ENCODE results near the gene SELENOK. TPM values are rescaled to one million over a fixed set of nuclear protein-coding genes. Genes with fewer than 3 reads are reported as not detected.

SELENOK gene
- total and polyA plus RNA-seq, 2 donors = 31.1 to 86.7 TPM

DNA sequence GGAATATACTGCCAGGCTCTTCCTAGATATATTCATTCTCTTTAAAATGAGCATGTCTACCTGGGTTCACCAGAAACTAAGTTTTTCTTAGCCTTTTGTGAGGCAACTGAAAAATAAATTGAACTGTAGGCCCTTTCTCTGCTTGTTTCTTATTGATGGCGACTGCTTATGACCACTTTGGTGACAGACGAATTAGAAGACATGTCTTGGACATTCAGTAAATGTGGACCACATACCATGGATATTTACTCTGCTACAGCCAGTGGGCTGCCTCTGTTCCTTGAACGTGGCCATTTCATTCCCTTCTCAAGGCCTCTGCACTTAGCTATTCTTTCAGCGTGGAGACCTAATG, 603 bp upstream of the SELENOK start:
- peak overlapping the region; percentile 83 to 94 for H3K4me3 ChIP-seq (ENCODE audit: low read length in 2 of 2)
- DNase-seq (ENCODE audit: low read depth in 6 of 9, low spot score in 9 of 9) = no peak
- peaks cover 12 to 19% of the 10 kb centered on the region in 2 donors for H3K27me3 ChIP-seq (ENCODE audit: control insufficient read depth in 2 of 2, insufficient read depth in 1 of 2, low read length in 1 of 2)
- H3K9me3 ChIP-seq (ENCODE audit: control insufficient read depth in 2 of 2, insufficient read depth in 1 of 2, low read length in 1 of 2) = no peaks in the 10 kb centered on the region
- whole genome bisulfite sequencing = 78% methylated on average over 4 of the region's 4 CpGs
- peaks cover 0 to under 1% of the 10 kb centered on the region in 2 donors for H3K36me3 ChIP-seq (ENCODE audit: control insufficient read depth in 2 of 2, insufficient read depth in 2 of 2, low read length in 1 of 2)
- peaks cover 7 to 9% of the 10 kb centered on the region in 2 donors for H3K4me1 ChIP-seq (ENCODE audit: control insufficient read depth in 2 of 2, insufficient read depth in 2 of 2, low read length in 2 of 2)
- peak overlapping the region; percentile 88 to 91 for H3K27ac ChIP-seq (ENCODE audit: low read depth in 1 of 2, low read length in 1 of 2)

DNA sequence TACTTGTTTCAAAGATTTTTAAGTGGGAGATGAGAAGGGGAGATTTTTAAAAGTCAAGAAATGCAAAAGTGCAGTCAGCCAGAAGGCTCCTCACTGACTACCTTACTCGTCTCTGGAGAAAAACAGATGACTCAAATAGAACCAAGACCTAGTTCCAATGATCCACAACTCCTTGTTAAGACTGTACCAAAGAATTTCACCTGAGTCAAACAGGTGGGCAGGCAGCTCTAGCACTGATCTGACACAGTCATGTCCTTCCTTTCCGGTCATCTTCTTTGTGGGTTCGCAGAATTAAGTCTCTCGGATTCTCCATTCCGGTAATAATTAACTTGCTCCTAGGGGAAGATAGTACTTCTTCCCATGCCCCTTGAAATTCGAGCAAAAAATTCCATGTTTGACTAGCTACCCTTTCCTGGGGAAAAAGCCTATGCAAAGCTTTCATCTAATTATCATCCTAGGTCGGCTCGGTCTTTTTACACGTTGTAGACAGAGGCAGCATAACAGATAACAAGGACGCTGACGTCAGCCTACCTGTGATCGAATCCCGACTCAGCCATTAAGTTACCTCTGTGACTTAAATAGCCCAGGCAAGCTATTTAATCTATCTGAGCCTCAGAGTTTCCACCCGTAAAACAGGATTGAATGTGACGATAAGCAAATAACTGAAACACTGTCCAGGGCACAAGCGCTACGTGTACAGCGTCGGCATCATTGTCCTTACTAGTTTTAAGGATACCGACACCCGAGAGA, 758 bp downstream of the SELENOK start:
- peak overlapping the region; percentile 83 to 94 for H3K4me3 ChIP-seq (ENCODE audit: low read length in 2 of 2)
- H3K4me1 ChIP-seq (ENCODE audit: control insufficient read depth in 2 of 2, insufficient read depth in 2 of 2, low read length in 2 of 2) = peaks cover 11% of the 10 kb centered on the region in 2 donors
- H3K27me3 ChIP-seq (ENCODE audit: control insufficient read depth in 2 of 2, insufficient read depth in 1 of 2, low read length in 1 of 2) = peaks cover 12% of the 10 kb centered on the region in 2 donors
- DNase-seq (ENCODE audit: low read depth in 6 of 9, low spot score in 9 of 9) = peak in 8 of 9 donors; percentile 4 to 58 (median 16)
- peaks cover 0 to 7% of the 10 kb centered on the region in 2 donors for H3K36me3 ChIP-seq (ENCODE audit: control insufficient read depth in 2 of 2, insufficient read depth in 2 of 2, low read length in 1 of 2)
- H3K27ac ChIP-seq (ENCODE audit: low read depth in 1 of 2, low read length in 1 of 2) = peak overlapping the region; percentile 84 to 96
- WGBS = 13% methylated on average over 21 of the region's 21 CpGs
- no peaks in the 10 kb centered on the region for H3K9me3 ChIP-seq (ENCODE audit: control insufficient read depth in 2 of 2, insufficient read depth in 1 of 2, low read length in 1 of 2)

DNA sequence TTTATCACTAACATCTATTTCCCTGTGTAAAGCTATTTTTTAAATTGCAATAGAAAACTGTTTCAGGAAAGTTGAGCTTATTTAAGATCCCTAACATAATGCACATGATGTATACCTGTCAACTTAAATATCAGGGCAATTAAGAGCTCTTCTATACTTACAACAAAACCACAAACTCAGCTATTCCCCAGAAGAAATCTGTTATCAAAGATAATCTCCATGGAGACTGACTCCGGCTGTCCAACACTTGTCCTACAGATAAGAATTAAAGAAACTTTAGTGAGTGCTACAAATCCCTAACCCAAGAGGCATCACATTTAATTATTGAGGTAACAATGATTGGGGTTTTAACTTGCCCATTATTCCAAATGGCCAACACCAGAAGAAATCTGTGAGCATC, 3.4 kb downstream of the SELENOK start:
- peaks cover 11% of the 10 kb centered on the region in 2 donors for H3K4me1 ChIP-seq (ENCODE audit: control insufficient read depth in 2 of 2, insufficient read depth in 2 of 2, low read length in 2 of 2)
- no peak for DNase-seq (ENCODE audit: low read depth in 6 of 9, low spot score in 9 of 9)
- WGBS = 90% methylated on average over 1 of the region's 1 CpG
- no peaks in the 10 kb centered on the region for H3K9me3 ChIP-seq (ENCODE audit: control insufficient read depth in 2 of 2, insufficient read depth in 1 of 2, low read length in 1 of 2)
- no peak overlapping the region for H3K27ac ChIP-seq (ENCODE audit: low read depth in 1 of 2, low read length in 1 of 2)
- peaks cover 3 to 4% of the 10 kb centered on the region in 2 donors for H3K27me3 ChIP-seq (ENCODE audit: control insufficient read depth in 2 of 2, insufficient read depth in 1 of 2, low read length in 1 of 2)
- peaks cover 6 to 20% of the 10 kb centered on the region in 2 donors for H3K36me3 ChIP-seq (ENCODE audit: control insufficient read depth in 2 of 2, insufficient read depth in 2 of 2, low read length in 1 of 2)
- H3K4me3 ChIP-seq (ENCODE audit: low read length in 2 of 2) = no peak overlapping the region

DNA sequence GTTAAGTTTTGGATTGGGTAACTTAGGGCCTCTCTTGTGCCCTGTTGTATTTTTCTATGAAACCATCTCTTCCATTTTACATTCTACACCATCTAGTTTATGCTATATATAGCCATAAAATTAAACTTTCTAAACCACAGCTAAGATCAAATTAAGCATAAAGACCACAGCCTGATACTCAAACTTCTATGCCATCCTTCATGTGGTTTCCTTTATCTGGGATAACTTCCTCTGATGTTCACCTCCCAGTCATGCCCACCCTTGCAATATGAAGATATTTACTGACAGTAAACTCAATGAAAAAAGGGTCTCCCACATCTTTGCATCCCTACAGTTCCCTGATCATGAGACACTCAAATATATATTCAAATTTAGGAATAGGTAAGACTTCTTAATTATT, 4.2 kb downstream of the SELENOK start:
- Histone ChIP-seq H3K4me3 (ENCODE audit: low read length in 2 of 2) (no peak overlapping the region), H3K27me3 (ENCODE audit: control insufficient read depth in 2 of 2, insufficient read depth in 1 of 2, low read length in 1 of 2) (no peaks in the 10 kb centered on the region), H3K4me1 (ENCODE audit: control insufficient read depth in 2 of 2, insufficient read depth in 2 of 2, low read length in 2 of 2) (peaks cover 10 to 11% of the 10 kb centered on the region in 2 donors), H3K27ac (ENCODE audit: low read depth in 1 of 2, low read length in 1 of 2) (no peak overlapping the region), H3K36me3 (ENCODE audit: control insufficient read depth in 2 of 2, insufficient read depth in 2 of 2, low read length in 1 of 2) (peaks cover 6 to 20% of the 10 kb centered on the region in 2 donors), H3K9me3 (ENCODE audit: control insufficient read depth in 2 of 2, insufficient read depth in 1 of 2, low read length in 1 of 2) (no peaks in the 10 kb centered on the region)
- DNase-seq (ENCODE audit: low read depth in 6 of 9, low spot score in 9 of 9) = peak in 1 of 9 donors; percentile 33

DNA sequence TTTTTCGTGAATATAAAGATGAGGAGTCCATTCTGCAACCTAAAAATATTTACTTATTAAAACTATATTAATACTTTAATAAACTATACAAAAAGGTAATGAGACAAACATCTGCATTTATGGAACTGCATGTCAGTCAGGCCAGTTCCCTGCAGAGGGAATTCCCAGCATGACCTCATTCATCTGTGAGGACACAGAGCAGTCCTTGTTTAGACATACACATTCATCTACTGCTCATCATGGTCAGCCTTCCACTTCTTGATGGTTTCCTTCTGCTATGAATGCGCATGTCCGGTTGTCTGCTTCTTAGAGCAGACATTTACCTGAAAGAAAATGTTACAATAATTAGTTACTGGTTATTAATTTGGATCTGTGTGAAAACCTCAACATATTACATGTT, 6.4 kb downstream of the SELENOK start:
- DNase-seq (ENCODE audit: low read depth in 6 of 9, low spot score in 9 of 9) = no peak
- H3K27ac ChIP-seq (ENCODE audit: low read depth in 1 of 2, low read length in 1 of 2) = no peak overlapping the region
- peaks cover 6 to 20% of the 10 kb centered on the region in 2 donors for H3K36me3 ChIP-seq (ENCODE audit: control insufficient read depth in 2 of 2, insufficient read depth in 2 of 2, low read length in 1 of 2)
- peaks cover 8 to 9% of the 10 kb centered on the region in 2 donors for H3K4me1 ChIP-seq (ENCODE audit: control insufficient read depth in 2 of 2, insufficient read depth in 2 of 2, low read length in 2 of 2)
- no peaks in the 10 kb centered on the region for H3K27me3 ChIP-seq (ENCODE audit: control insufficient read depth in 2 of 2, insufficient read depth in 1 of 2, low read length in 1 of 2)
- 97% methylated on average over 3 of the region's 3 CpGs for WGBS
- H3K9me3 ChIP-seq (ENCODE audit: control insufficient read depth in 2 of 2, insufficient read depth in 1 of 2, low read length in 1 of 2) = no peaks in the 10 kb centered on the region
- H3K4me3 ChIP-seq (ENCODE audit: low read length in 2 of 2) = no peak overlapping the region

DNA sequence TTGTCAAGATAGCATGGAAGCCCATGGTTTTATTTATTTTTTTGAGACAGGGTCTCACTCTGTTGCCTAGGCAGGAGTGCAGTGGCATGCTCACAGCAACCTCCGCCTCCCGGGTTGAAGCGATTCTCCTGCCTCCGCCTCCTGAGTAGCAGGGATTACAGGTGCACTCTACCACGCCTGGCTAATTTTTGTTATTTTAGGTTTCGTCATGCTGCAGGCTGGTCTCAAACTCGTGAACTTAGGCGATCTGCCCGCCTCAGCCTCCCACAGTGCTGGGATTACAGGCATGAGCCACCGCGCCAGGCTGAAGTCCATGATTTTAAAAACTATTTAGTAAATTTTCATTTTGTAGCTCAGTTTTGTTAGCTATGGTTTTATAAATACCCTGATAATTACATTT, 7.0 kb downstream of the SELENOK start:
- WGBS = 97% methylated on average over 11 of the region's 11 CpGs

DNA sequence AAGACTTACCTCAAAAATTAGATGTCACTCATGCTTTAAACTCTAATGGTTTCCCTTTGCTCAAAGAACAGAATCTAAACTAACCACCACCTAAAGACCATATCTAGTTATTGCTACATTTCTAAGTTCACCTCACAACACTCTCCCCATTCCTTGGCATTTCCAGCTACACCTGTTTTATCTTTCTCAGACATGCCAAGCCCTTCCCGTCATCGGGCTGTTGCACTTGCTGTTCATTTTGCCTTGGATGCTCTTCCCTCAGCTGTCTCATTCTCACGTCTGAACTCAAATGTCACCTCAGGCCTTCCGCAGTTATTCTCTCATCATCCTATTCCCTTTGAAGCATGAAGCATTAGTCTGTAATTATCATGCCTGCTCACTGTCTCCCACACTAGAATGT, 8.7 kb downstream of the SELENOK start:
- Histone ChIP-seq H3K9me3 (ENCODE audit: control insufficient read depth in 2 of 2, insufficient read depth in 1 of 2, low read length in 1 of 2) (no peaks in the 10 kb centered on the region), H3K4me1 (ENCODE audit: control insufficient read depth in 2 of 2, insufficient read depth in 2 of 2, low read length in 2 of 2) (peaks cover 8 to 9% of the 10 kb centered on the region in 2 donors), H3K4me3 (ENCODE audit: low read length in 2 of 2) (no peak overlapping the region), H3K36me3 (ENCODE audit: control insufficient read depth in 2 of 2, insufficient read depth in 2 of 2, low read length in 1 of 2) (peaks cover 14 to 30% of the 10 kb centered on the region in 2 donors), H3K27ac (ENCODE audit: low read depth in 1 of 2, low read length in 1 of 2) (no peak overlapping the region), H3K27me3 (ENCODE audit: control insufficient read depth in 2 of 2, insufficient read depth in 1 of 2, low read length in 1 of 2) (no peaks in the 10 kb centered on the region)
- DNase-seq (ENCODE audit: low read depth in 6 of 9, low spot score in 9 of 9) = no peak
- over 99% methylated on average over 4 of the region's 4 CpGs for WGBS

More for the DNA sequence above, 7.0 kb downstream of the SELENOK start:
- peaks cover 10 to 23% of the 10 kb centered on the region in 2 donors for H3K36me3 ChIP-seq (ENCODE audit: control insufficient read depth in 2 of 2, insufficient read depth in 2 of 2, low read length in 1 of 2)
- DNase-seq (ENCODE audit: low read depth in 6 of 9, low spot score in 9 of 9) = no peak
- H3K4me3 ChIP-seq (ENCODE audit: low read length in 2 of 2) = no peak overlapping the region
- no peaks in the 10 kb centered on the region for H3K27me3 ChIP-seq (ENCODE audit: control insufficient read depth in 2 of 2, insufficient read depth in 1 of 2, low read length in 1 of 2)
- no peaks in the 10 kb centered on the region for H3K9me3 ChIP-seq (ENCODE audit: control insufficient read depth in 2 of 2, insufficient read depth in 1 of 2, low read length in 1 of 2)
- peaks cover 8 to 9% of the 10 kb centered on the region in 2 donors for H3K4me1 ChIP-seq (ENCODE audit: control insufficient read depth in 2 of 2, insufficient read depth in 2 of 2, low read length in 2 of 2)
- no peak overlapping the region for H3K27ac ChIP-seq (ENCODE audit: low read depth in 1 of 2, low read length in 1 of 2)

DNA sequence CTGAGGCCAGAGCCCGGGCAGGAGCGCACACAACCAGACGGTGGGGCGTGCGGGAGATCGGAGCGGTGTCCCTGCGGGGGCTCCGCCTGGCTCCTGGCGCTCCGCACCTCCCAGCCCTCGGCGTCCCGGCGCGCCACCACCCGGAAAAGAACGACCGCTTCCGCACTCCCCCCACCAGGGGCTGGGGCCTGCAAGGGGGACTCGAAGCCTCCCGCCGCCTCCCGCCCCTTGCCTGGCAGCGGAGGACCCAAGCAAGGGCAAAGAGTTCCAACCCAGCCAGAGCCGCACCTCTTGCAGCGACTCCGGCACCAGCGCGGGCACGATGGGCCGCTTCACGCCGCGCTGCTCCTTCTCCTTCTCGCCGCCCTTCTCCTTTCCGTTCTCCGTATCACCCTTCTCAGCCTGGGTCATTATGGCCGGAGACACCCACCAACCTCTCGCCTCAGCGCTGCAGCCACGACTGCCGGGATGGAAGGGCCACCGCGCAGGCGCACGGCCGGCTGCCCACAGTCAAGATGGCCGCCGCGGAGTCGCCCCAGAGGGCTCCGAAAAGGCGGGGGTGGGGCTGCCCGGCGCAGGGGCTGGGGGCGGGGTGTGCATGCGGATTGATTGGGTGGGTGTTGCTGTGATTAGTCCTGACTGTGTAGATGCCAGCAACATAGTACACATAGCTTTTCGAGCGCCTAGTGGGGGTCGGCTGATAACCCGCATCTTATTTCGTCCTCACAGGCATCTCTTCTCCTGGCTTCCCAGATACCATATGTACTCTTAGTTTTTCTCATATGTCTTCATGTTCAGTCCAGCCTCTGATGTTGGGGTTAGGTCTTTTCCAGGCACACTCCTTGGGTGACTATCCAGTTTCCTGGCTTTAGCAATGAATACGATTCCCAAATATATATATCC, 9.7 kb downstream of the SELENOK start, which contains the start of gene ACTR8:
Gene ACTR8 (minus strand): TSS at position 462 of the 903 bp plus-strand sequence. CDS start 51 bp downstream, at position 411.
- 2% methylated on average over 65 of the region's 65 CpGs for WGBS
- Histone ChIP-seq H3K27ac (ENCODE audit: low read depth in 1 of 2, low read length in 1 of 2) (peak within 1 kb of the TSS; percentile 69 to 87), H3K36me3 (ENCODE audit: control insufficient read depth in 2 of 2, insufficient read depth in 2 of 2, low read length in 1 of 2) (peaks cover 25 to 37% of the 10 kb centered on the region in 2 donors), H3K9me3 (ENCODE audit: control insufficient read depth in 2 of 2, insufficient read depth in 1 of 2, low read length in 1 of 2) (no peaks in the 10 kb centered on the region), H3K4me3 (ENCODE audit: low read length in 2 of 2) (peak within 1 kb of the TSS; percentile 71 to 84), H3K4me1 (ENCODE audit: control insufficient read depth in 2 of 2, insufficient read depth in 2 of 2, low read length in 2 of 2) (peaks cover 5 to 7% of the 10 kb centered on the region in 2 donors), H3K27me3 (ENCODE audit: control insufficient read depth in 2 of 2, insufficient read depth in 1 of 2, low read length in 1 of 2) (no peaks in the 10 kb centered on the region)
- peak; percentile 66 to 91 (median 77) for DNase-seq (ENCODE audit: low read depth in 6 of 9, low spot score in 9 of 9)

Measured in thymus (tissue), 11 donors.